HepG2 (cell line): ENCODE measurements around the gene VWA3A. TPM values are rescaled to one million over a fixed set of nuclear protein-coding genes. Genes with fewer than 3 reads are reported as not detected.
A peak's percentile ranks its signal among the peaks of the same experiment; 100 is the strongest.

Experiments
- ATAC-seq: fragments of 200-7000 bp; cut with Tn5 transposase; 3 replicates; pipeline ENCODE4 v1.9.1; 2020; ENCODE audit warnings: mild to moderate bottlenecking, moderate library complexity
- BruUV-seq: library from RNA; stranded (reverse); fragments of 400-500 nt; replicated peaks from 2 replicates; lab custom pipeline; 2021; lab: Mats Ljungman, UMichigan
- CTCF ChIA-PET: fragments of 300-600 bp; formaldehyde crosslinking; extraction: SDS; loops from one replicate; lab custom pipeline; 2021; ENCODE audit warnings: low total read pairs, inconsistent platforms, low intra/inter-chr PET ratio; lab: Yijun Ruan, JAX
- POLR2A ChIA-PET: fragments of 350-600 bp; sonication (Branson Sonifier 250); formaldehyde crosslinking; loops from one replicate; lab custom pipeline; 2020; ENCODE audit warnings: antibody characterized with exemption, inconsistent platforms; lab: Yijun Ruan, JAX
- DNase-seq: peaks from one replicate; pipeline ENCODE4 v3.0.0-alpha.2; 2015; ENCODE audit warnings: low spot score
- FAIRE-seq: peaks from 3 replicates; lab custom pipeline; 2011; peaks lifted over from hg19 to GRCh38; lab: Jason Lieb, UNC
- H2AFZ ChIP-seq: one replicate; pipeline ENCODE4 v1.6.1; 2011; ENCODE audit warnings: low read length, inconsistent platforms
- H3K27ac ChIP-seq: fragments of 300-600 bp; 3 replicates; pipeline ENCODE4 v1.8.0; 2011; ENCODE audit warnings: mixed run types, mild to moderate bottlenecking, mixed read lengths, low read length, inconsistent platforms; ENCODE audit not compliant: insufficient read depth; ENCODE audit errors: extremely low read length
- H3K27me3 ChIP-seq, 2 experiments: fragments of 200-600 bp in 1 of 2; 2 replicates in 1 of 2; 3 replicates in 1 of 2; pipeline versions ENCODE4 v1.6.0 to v1.8.0; 2011; ENCODE audit warnings: low read length in 2 of 2, mild to moderate bottlenecking in 2 of 2, moderate library complexity in 2 of 2, inconsistent platforms in 1 of 2; ENCODE audit not compliant: insufficient read depth in 2 of 2, control insufficient read depth in 1 of 2
- H3K36me3 ChIP-seq, 2 experiments: fragments of 200-600 bp in 1 of 2; replicated peaks in 1 of 2; 2 replicates in 1 of 2; 3 replicates in 1 of 2; pipeline versions ENCODE4 v1.5.1 to v1.8.0; 2011; ENCODE audit warnings: low read length in 2 of 2, inconsistent platforms in 1 of 2; ENCODE audit not compliant: insufficient read depth in 2 of 2, control insufficient read depth in 1 of 2
- H3K4me1 ChIP-seq: 2 replicates; pipeline ENCODE4 v1.5.1; 2012; ENCODE audit warnings: low read length, inconsistent platforms; ENCODE audit not compliant: insufficient read depth
- H3K4me2 ChIP-seq: 2 replicates; pipeline ENCODE4 v1.6.0; 2011; ENCODE audit warnings: low read depth, low read length, inconsistent platforms
- H3K4me3 ChIP-seq, 3 experiments: fragments of 200-600 bp in 1 of 3; sonication (generic), shearing (Covaris generic) in 1 of 3; replicated peaks in 1 of 3; 2 replicates each; pipeline ENCODE4 v1.5.1; 2011 to 2016; ENCODE audit warnings: low read length in 3 of 3, inconsistent platforms in 2 of 3, low read depth in 2 of 3, mild to moderate bottlenecking in 2 of 3, control low read depth in 1 of 3, mixed read lengths in 1 of 3; ENCODE audit not compliant: insufficient read depth in 1 of 3
- H3K79me2 ChIP-seq: one replicate; pipeline ENCODE4 v1.6.1; 2011; ENCODE audit warnings: low read length, inconsistent platforms; ENCODE audit not compliant: insufficient read depth
- H3K9ac ChIP-seq: 2 replicates; pipeline ENCODE4 v1.6.0; 2011; ENCODE audit warnings: mild to moderate bottlenecking, low read depth, low read length, inconsistent platforms; ENCODE audit not compliant: insufficient read depth
- H3K9me3 ChIP-seq: 2 replicates; pipeline ENCODE4 v1.5.1; 2012; ENCODE audit warnings: mild to moderate bottlenecking, low read length
- H4K20me1 ChIP-seq: 2 replicates; pipeline ENCODE4 v1.6.0; 2011; ENCODE audit warnings: inconsistent platforms, mild to moderate bottlenecking, low read length, moderate library complexity; ENCODE audit not compliant: insufficient read depth
- E2F1 ChIP-seq: sonication (generic); formaldehyde crosslinking; IDR thresholded peaks from 2 replicates; pipeline ENCODE4 v1.5.0; 2020; ENCODE audit warnings: missing genetic modification reagents
- NKX3-1 ChIP-seq: sonication (generic); formaldehyde crosslinking; IDR thresholded peaks from 2 replicates; pipeline ENCODE4 v1.5.0; 2020; ENCODE audit warnings: missing genetic modification reagents
- POLR2A ChIP-seq, 2 experiments: IDR thresholded peaks; 2 replicates each; pipeline ENCODE4 v1.6.1; 2011; ENCODE audit warnings: low read depth in 2 of 2, low read length in 2 of 2, mild to moderate bottlenecking in 1 of 2, moderate library complexity in 1 of 2; ENCODE audit not compliant: insufficient read depth in 1 of 2
- POLR2AphosphoS2 ChIP-seq: IDR thresholded peaks from 2 replicates; pipeline ENCODE4 v1.6.1; 2011; ENCODE audit warnings: low read depth, low read length, improper control_type of control experiment
- ZNF615 ChIP-seq: sonication (generic); formaldehyde crosslinking; IDR thresholded peaks from 2 replicates; pipeline ENCODE4 v1.5.0; 2020; ENCODE audit warnings: mild to moderate bottlenecking, missing genetic modification reagents, borderline replicate concordance
- WGBS: methylation state at CpG from one replicate; pipeline ENCODE4 v1.1.6; 2017; ENCODE audit warnings: low lambda C conversion rate; 5-methylcytosine and 5-hydroxymethylcytosine counted together
- in situ Hi-C: cut with HindIII; loops from 2 replicates; pipeline ENCODE4 v1.10.0; 2017; ENCODE audit warnings: low pct_unique_long_range_greater_than_20kb; ENCODE audit not compliant: extremely low pct_ligation_motif_present
- intact Hi-C: fragments of 100-400 bp; cut with micrococcal nuclease; formaldehyde crosslinking; loops from one replicate; pipeline ENCODE4 v1.10.0; 2022; ENCODE audit not compliant: unreplicated experiment
- polyA plus RNA-seq, 8 experiments: library from polyadenylated mRNA; depleted of rRNA in 3 of 8; stranded (reverse) in 7 of 8; unstranded in 1 of 8; fragments of >200 nt; fragmentation: Illumina TruSeq in 4 of 8; extraction: Trizol in 4 of 8; gene quantifications; 2 replicates each; pipeline versions ENCODE4 v1.2.1 to v1.2.3, GENCODE V29; 2011 to 2016; ENCODE audit warnings: low read depth in 4 of 8, missing spikeins in 1 of 8, mixed read lengths in 1 of 8; ENCODE audit not compliant: insufficient read depth in 1 of 8
- total RNA-seq, 5 experiments: library from RNA; depleted of rRNA; stranded (reverse); fragments of >200 nt; fragmentation: Illumina TruSeq; extraction: Trizol; gene quantifications; 2 replicates each; pipeline ENCODE4 v1.2.3, GENCODE V29; 2016; ENCODE audit warnings: low read depth in 1 of 5
- TF ChIP-seq, protein P1 (sequence below): IDR thresholded peaks from 2 replicates; pipeline ENCODE4 v1.6.1; 2018; ENCODE audit warnings: missing genetic modification reagents, mild to moderate bottlenecking, missing compliant biosample characterization
- TF ChIP-seq, protein P2 (sequence below), 2 experiments: sonication (generic) in 1 of 2; formaldehyde crosslinking in 1 of 2; IDR thresholded peaks; 2 replicates each; pipeline versions ENCODE4 v1.6.1 to v1.9.0; 2014 to 2022; ENCODE audit warnings: antibody characterized with exemption in 1 of 2, borderline replicate concordance in 1 of 2, inconsistent platforms in 1 of 2, low read depth in 1 of 2, missing genetic modification reagents in 1 of 2
- TF ChIP-seq, protein P3 (sequence below), 2 experiments: sonication (generic) in 1 of 2; formaldehyde crosslinking in 1 of 2; IDR thresholded peaks; 2 replicates each; pipeline versions ENCODE4 v1.4.0 to v1.6.1; 2016 to 2020; ENCODE audit warnings: borderline replicate concordance in 1 of 2, low read depth in 1 of 2, mild to moderate bottlenecking in 1 of 2, missing genetic modification reagents in 1 of 2

VWA3A gene
- total and polyA plus RNA-seq, 2 of the 13 experiments (the other 11 are each of a cell fraction or from before 2014, with no cell fraction given) = 0.03 to 0.07 TPM

DNA sequence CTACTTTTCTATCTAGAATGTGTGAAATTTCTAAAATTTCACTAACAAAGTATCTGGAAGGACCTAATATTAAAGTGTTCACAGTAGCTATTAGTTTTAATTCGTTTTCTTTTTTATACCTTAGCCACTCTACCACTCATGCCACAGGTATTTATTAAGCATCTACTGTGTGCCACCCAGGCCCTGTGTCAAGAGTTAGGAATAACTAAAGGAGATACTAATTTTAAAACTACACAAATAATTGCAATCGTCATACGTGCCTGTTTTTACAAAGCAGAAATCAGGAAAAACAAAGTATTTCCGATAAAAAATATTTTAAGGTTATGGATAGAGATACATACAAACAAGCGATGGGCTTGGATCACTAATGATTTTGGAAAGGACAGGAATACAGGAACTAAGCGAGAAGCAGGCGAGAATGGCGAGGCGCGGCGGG is 113.3 kb downstream of the VWA3A start:
- Histone ChIP-seq H4K20me1 (0 out of 2 replicates have a peak, but pooled peaks cover 3% of the 10 kb centered on the region), H3K4me2 (peak overlapping the region; percentile 96), H3K4me1 (peaks cover 72% of the 10 kb centered on the region), H3K4me3 (peak overlapping the region; percentile 54 to 97 (median 93)), H3K9me3 (no peaks in the 10 kb centered on the region), H2AFZ (peak overlapping the region; percentile 55), H3K27me3 (no peaks in the 10 kb centered on the region; a peak in 1 of 5 replicates), H3K27ac (peak overlapping the region; percentile 53), H3K36me3 (peaks cover 0 to under 1% of the 10 kb centered on the region in 2 experiments), H3K79me2 (peaks cover 41% of the 10 kb centered on the region), H3K9ac (peak overlapping the region; percentile 85)
- ChIA-PET POLR2A (interaction anchor here (0.6 to 5.4 kb wide), 11 partner anchors 8 to 252 kb away, joined by 3 to 78 read pairs (median 4); partner anchors contain the start of genes POLR3E and UQCRC2), CTCF (interaction anchor here (0.9 to 1.9 kb wide), 2 partner anchors 10 to 92 kb away, joined by 3 to 14 read pairs; partner anchors contain the start of gene POLR3E)
- in situ Hi-C loops (no loop called here), intact Hi-C loops (loop anchor here (1.0 to 5.0 kb wide), 2 partner anchors 82 to 92 kb away; partner anchors contain the start of gene POLR3E)
- BruUV-seq = TSS peak; percentile 98
- no peak for DNase-seq
- ATAC-seq = no peak
- 9% methylated on average over 11 of the region's 11 CpGs for WGBS
- FAIRE-seq = no peak
- TF ChIP-seq, protein P1, sequence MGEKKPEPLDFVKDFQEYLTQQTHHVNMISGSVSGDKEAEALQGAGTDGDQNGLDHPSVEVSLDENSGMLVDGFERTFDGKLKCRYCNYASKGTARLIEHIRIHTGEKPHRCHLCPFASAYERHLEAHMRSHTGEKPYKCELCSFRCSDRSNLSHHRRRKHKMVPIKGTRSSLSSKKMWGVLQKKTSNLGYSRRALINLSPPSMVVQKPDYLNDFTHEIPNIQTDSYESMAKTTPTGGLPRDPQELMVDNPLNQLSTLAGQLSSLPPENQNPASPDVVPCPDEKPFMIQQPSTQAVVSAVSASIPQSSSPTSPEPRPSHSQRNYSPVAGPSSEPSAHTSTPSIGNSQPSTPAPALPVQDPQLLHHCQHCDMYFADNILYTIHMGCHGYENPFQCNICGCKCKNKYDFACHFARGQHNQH (CRISPR knock-in tag) = no peak
- TF ChIP-seq, protein P2, sequence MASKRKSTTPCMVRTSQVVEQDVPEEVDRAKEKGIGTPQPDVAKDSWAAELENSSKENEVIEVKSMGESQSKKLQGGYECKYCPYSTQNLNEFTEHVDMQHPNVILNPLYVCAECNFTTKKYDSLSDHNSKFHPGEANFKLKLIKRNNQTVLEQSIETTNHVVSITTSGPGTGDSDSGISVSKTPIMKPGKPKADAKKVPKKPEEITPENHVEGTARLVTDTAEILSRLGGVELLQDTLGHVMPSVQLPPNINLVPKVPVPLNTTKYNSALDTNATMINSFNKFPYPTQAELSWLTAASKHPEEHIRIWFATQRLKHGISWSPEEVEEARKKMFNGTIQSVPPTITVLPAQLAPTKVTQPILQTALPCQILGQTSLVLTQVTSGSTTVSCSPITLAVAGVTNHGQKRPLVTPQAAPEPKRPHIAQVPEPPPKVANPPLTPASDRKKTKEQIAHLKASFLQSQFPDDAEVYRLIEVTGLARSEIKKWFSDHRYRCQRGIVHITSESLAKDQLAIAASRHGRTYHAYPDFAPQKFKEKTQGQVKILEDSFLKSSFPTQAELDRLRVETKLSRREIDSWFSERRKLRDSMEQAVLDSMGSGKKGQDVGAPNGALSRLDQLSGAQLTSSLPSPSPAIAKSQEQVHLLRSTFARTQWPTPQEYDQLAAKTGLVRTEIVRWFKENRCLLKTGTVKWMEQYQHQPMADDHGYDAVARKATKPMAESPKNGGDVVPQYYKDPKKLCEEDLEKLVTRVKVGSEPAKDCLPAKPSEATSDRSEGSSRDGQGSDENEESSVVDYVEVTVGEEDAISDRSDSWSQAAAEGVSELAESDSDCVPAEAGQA (IDR thresholded peaks at IDR 0.05; ENCODE audit: low read depth) = no peak
- TF ChIP-seq, protein P2 (CRISPR knock-in tag; IDR thresholded peaks at IDR 0.05; ENCODE audit: borderline replicate concordance) = peak; percentile 6; the same call in 1 of the 2 replicates
- TF ChIP-seq E2F1 (0 out of 2 replicates have a peak, but pooled peaks have one; percentile 8), POLR2AphosphoS2 (no peak), ZNF615 (CRISPR knock-in tag) (peak; percentile 17; the same call in 1 of the 2 replicates), NKX3-1 (CRISPR knock-in tag) (no peak), POLR2A (IDR thresholded peaks at IDR 0.05; ENCODE audit: insufficient read depth in 1 of 2, low read depth in 2 of 2, low read length in 2 of 2) (peak in 1 of 2 experiments; percentile 41; a peak in 1 of 4 replicates)
- TF ChIP-seq, protein P3, sequence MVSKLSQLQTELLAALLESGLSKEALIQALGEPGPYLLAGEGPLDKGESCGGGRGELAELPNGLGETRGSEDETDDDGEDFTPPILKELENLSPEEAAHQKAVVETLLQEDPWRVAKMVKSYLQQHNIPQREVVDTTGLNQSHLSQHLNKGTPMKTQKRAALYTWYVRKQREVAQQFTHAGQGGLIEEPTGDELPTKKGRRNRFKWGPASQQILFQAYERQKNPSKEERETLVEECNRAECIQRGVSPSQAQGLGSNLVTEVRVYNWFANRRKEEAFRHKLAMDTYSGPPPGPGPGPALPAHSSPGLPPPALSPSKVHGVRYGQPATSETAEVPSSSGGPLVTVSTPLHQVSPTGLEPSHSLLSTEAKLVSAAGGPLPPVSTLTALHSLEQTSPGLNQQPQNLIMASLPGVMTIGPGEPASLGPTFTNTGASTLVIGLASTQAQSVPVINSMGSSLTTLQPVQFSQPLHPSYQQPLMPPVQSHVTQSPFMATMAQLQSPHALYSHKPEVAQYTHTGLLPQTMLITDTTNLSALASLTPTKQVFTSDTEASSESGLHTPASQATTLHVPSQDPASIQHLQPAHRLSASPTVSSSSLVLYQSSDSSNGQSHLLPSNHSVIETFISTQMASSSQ (IDR thresholded peaks at IDR 0.05; ENCODE audit: low read depth) = 0 out of 2 replicates have a peak, but pooled peaks have one; percentile 6
- TF ChIP-seq, protein P3 (CRISPR knock-in tag; IDR thresholded peaks at IDR 0.05; ENCODE audit: borderline replicate concordance) = no peak
